Lung microvascular endothelial cell (primary cell): ENCODE data around the gene SLC2A8. TPM values are rescaled to one million over a fixed set of nuclear protein-coding genes. Genes with fewer than 3 reads are reported as not detected.

ENCODE experiments used
- DNase-seq, 2 donors: peaks; one replicate each; pipeline versions ENCODE4 v3.0.0 to v3.0.0-alpha.2; 2010; ENCODE audit warnings: low read depth in 2 of 2
- total RNA-seq: library from RNA; depleted of rRNA; stranded (reverse); fragments of >200 nt; gene quantifications from 2 replicates; pipeline ENCODE4 v1.2.1, GENCODE V29; 2014

SLC2A8 gene
- total RNA-seq, 1 donor from 2014 or later = 9.1 TPM

- DNase-seq = no peak
Observed at GRCh38 chr9:127380479-127380878, 16.5 kb upstream of the SLC2A8 start.

GRCh38 chr9:127382541-127382940 is 14.4 kb upstream of the SLC2A8 start:
- no peak for DNase-seq

DNA sequence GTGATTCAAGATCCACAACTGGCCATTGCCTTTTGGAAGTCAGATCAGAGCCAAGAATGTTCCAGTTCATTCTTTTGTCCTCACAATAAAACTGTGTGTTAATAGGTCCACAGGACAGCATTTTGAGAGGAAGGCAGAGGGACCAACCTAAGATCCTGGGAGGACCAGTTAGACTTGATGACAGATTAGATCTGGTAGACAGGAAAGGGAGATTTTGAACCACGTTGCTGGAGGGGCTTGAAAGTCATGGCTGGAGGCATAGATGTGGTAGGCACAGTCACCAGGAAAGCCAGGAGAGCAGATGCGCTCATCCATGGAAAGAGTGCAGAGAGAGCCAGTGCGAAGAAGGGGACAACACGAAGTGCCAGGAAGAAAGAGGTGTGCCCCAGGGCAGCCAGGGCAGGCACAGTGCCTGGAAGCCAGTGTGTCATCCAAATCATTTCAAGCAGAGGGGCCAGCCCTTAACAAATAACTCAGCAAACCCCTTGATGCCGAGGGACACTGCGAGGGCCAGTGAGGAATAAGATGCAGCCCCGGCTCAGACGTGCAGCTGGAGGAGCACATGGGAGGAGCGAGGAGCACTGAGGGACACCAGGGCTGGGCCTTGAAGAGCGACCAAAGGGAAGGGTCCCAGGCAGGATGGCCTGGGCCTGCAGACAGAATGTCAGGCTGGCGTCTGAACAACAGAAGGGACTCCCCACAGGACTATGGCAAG is 12.8 kb upstream of the SLC2A8 start:
- no peak for DNase-seq

- no peak for DNase-seq
Observed at GRCh38 chr9:127384901-127385300, 12.1 kb upstream of the SLC2A8 start.

DNA sequence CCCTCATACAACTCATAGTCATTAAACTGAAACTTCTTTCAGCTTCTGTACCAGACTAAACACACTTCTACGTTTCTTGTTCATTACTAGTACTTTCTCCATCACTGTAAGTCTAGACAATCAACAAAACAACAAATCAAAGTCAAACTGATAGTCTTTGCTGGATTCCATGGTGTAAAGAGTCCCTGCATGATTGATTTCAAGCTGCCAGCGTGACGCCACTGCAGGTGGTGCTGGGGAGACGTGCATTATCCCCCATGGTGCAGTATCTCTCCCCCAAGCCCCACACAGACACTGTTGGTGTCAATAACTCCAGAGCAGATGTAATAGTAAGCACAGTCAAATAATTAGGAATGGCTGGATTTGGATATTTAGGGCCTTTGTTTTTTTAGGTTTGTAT is 10.7 kb upstream of the SLC2A8 start:
- no peak for DNase-seq

- no peak for DNase-seq
Observed at GRCh38 chr9:127386981-127387380, 10.0 kb upstream of the SLC2A8 start.

DNA sequence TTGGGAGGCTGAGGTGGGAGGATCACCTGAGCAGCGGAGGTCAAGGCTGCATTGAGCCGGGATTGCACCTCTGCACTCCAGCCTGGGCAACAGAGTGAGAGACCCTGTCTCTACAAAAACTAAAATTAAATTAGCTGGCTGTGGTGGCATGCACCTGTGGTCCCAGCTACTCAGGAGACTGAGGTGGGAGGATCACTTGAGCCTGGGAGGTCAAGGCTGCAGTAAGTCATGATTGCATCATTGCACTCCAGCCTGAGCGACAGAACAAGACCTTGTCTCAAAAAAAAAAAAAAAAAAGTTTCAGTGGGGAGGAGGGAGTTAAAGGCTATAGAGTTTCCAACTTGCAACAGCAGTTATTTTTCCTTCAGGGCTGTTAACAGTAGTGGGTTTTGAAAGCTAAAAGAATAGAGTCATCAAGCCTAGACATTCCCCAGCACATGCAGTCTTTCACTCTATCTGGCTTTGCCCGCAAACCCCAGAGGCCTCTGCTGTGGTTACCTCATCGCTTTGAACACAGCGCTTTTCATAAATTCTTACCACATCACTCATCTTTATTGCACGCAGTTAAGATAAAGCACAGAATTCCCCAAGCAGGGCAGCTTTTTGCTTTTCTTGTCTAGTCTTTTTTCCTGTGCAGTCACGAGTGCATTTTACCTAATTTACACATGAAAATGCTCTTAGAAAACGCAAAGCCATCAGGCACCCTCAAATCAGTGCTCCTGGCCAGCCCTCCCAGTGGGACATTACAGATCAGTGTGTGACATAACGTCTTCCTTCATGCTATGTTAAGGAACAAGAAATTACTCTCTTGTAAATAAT is 8.7 kb upstream of the SLC2A8 start:
- peak in 1 of 2 donors; percentile 20 for DNase-seq

- DNase-seq = no peak
Observed at GRCh38 chr9:127388856-127389238, 8.1 kb upstream of the SLC2A8 start.

- DNase-seq = no peak
Observed at GRCh38 chr9:127389381-127390247, 7.4 kb upstream of the SLC2A8 start.

DNA sequence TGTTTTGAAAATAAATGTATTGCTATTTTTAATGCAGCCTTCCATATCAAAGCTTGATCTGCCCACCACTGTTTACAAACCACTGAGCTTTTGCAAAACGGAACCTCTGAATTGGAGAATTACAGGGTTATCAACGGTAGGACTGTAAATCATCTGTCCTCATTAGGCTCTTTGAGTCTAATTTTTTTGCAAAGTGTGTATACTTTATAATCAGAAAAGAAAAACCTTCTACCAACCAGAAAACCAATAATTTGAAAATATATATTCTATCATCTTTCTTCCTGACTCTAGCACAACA is 6.8 kb upstream of the SLC2A8 start:
- no peak for DNase-seq

DNA sequence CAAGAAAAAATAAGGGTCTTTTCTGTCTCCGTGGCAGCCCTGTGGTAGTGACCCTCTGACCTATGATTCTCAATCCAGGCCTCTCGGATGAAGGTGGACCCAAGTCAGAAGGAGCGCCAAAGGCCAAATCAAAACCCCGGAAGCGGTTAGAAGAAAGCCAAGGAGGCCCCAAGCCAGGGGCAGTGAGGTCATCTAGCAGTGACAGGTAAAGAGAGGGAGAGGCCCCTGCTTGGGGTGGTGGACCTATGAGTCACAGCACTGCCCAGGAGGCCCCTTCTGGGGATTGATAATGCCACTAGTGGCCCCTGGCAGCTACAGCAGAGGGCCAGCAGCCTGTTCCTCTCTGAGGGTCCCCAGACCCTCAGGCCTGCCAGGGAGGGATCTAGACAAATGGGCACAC is 6.4 kb upstream of the SLC2A8 start:
- no peak for DNase-seq

- no peak for DNase-seq
Observed at GRCh38 chr9:127392166-127392565, 4.8 kb upstream of the SLC2A8 start.

GRCh38 chr9:127392976-127393375 is 4.0 kb upstream of the SLC2A8 start:
- DNase-seq = no peak

DNA sequence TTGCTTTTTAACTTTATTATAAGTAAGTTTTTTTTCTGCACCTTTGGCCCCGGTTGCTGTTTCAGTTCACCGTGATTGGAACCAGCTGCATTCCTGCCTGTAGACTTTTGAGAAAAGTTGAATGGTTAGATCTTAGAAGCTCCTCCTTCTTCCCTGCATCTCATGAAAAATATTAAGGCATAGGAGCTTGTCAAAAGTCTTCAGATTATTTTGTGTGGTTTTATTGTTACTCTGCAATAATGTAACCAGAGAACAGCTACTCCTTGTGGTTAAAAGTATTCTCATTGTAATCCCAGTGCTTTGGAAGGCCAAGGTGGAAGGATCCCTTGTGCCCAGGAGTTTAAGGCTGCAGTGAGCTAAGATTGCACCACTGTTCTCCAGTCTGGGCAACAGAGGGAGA is 3.3 kb upstream of the SLC2A8 start:
- DNase-seq = no peak

- no peak for DNase-seq
Observed at GRCh38 chr9:127395497-127396252, 1.3 kb upstream of the SLC2A8 start.

GRCh38 chr9:127396253-127396807 is 639 bp upstream of the SLC2A8 start:
- no peak for DNase-seq

- peak; percentile 45 to 62 for DNase-seq
Observed at GRCh38 chr9:127397646-127398274, 791 bp downstream of the SLC2A8 start.

GRCh38 chr9:127398275-127398647 is 1.3 kb downstream of the SLC2A8 start:
- DNase-seq = no peak

DNA sequence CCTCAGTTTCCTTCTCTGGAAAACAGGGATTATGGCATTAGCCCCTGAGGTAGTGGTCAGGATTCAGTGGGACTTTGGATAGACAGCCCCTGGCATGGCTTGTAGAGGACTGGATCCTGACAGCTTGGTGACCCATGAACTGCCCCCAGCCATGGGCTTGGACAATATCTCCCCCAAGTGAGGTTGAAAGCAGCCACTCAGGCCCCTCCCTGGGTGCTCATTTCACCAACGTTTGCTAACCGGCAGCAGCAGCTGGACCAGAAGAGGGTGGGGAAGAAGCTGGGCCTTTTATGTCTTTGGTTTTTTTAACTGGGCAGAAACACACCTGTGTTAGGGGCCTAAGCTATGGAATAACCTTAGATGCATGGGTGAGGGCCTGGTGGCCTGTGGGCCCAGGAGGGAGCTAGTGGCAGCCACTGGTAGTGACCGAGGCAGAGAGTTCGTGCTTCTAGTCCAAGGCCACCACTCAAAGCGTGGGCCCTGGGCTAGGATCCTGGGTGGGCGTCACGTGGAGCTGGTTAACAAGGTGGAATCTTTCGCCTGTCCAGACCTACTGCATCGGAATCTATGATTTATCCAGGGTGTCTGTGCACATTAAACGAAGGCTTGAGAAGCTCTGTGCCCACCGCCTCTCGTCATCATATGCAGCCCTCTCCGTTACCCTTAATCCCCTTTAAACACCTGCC is 1.9 kb downstream of the SLC2A8 start:
- DNase-seq = no peak

- DNase-seq = no peak
Observed at GRCh38 chr9:127399736-127400269, 2.8 kb downstream of the SLC2A8 start.
